ENCODE data around the gene PDLIM1.

GRCh38 chr10:95297402-95297801, 6.6 kb upstream of the PDLIM1 start:
- TF ChIP-seq CTCF (IDR thresholded peaks at IDR 0.05) = no peak
- TF ChIP-seq POLR2A (IDR thresholded peaks at IDR 0.05) = no peak

Measured in adrenal gland (tissue), 5 donors.